Activated CD4-positive, alpha-beta T cell treated with anti-CD3 and anti-CD28 coated beads for 4 hours (primary cell): ENCODE measurements around the gene PHF19.

Experiments used
- DNase-seq, 2 donors: peaks; one replicate each; pipeline ENCODE4 v3.0.0-alpha.2; 2020

PHF19 gene

DNA sequence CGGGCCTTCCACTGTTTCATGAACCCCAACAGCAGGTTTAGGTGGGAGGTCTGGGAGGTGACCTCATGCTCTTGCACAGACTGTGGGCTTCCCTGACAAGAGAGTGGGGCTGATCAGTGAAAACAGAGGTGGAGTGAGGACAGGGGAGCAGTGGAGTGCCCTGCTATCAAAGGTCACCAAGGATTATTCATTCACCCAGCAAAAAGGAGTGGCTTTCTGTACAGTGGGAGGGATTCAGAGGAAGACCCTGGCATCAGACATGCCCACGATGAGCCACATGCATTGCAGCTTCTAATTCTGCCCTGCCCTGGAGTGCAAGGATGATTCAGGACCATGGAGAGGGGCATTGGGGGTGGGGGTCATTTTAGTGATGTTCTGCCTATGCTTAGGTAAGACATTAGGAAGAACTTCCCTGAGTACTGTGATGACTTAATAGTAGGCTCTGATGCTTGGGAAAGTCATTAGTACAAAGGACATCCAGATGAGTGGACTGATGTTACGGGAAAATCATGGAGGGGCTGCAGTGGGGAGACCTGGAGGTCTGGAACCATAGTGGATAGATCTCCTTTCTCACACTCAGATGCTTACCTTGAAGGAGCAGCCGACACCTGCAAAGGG lies 36.8 kb upstream of the PHF19 start:
- DNase-seq, result peak in 1 of 2 donors; percentile 41

DNA sequence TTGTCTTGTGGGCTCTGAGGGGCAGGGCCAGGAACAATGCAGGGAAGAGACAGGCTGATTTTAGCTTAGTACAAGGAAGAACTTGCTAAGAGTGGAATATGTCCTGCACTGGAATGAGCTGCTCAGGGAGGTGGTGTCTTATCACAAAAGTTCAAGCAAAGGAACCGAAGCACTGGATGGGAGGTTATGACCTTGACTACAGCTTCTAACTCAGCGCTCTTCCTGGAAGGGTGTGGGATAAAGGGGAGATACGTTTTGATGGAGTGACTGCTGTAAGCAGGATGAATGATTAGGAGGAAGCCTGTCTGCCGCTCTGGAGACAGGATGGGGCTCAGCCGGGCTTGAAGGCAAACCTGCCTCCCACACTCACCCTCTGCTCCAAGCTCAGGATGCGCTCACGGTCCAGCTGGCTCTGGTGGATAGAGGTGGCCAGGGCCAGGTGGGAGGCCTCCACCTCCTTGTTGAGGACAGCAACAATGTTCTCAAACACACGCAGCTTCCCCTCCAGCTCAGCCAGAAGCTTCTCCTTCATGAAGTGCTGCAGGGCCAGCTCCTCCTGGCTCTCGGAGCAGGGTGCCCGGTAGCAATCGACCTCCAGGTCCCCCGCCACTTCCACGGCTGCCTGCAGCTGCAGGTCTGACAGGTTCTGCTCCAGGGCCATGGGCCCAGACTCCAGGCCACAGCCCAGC lies 36.1 kb upstream of the PHF19 start:
- DNase-seq, result no peak

DNA sequence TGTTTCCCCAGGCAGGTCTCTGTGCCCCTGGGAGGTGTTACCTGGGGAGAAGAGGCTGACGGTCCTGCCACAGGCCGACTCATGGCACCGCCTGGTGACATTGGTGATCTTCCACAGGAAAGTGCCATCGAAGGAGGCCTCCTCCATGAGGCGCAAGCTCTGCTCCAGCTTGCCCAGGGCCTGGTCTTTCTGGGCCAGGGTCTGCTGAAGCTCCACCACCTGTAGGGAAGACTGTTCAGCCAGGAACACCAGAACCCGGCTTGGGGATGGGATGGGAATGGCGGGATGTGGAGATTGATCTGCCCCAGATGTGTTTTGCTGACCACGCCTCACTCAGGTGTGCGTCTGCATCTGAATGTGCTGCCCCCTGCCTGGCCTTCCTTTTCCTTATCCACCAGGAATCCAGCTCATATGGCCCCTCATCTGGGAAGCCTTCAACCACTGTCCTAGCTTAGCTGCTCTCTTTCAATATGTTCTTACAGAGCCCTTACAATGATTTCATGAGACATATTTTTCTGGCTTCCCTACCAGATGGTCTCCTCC lies 34.4 kb upstream of the PHF19 start:
- no peak for DNase-seq

DNA sequence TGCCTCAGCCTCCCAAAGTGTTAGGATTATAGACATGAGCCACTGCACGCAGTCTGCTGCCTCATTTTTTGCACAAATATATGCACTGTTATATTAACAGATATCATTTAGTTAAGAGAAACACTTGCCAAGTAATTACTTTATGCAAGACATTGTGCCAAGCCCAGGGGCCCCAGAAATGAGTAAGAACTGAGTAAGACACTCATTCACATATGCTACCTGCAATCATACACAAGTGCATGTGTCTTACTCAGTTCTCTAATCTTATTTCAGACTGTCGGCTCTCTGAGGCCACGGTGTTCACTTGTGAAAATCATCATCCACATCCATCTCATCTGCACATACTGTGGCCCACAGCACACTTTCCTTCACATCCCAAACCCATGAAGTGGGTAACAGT lies 33.7 kb upstream of the PHF19 start:
- DNase-seq, result peak in 1 of 2 donors; percentile 25

DNA sequence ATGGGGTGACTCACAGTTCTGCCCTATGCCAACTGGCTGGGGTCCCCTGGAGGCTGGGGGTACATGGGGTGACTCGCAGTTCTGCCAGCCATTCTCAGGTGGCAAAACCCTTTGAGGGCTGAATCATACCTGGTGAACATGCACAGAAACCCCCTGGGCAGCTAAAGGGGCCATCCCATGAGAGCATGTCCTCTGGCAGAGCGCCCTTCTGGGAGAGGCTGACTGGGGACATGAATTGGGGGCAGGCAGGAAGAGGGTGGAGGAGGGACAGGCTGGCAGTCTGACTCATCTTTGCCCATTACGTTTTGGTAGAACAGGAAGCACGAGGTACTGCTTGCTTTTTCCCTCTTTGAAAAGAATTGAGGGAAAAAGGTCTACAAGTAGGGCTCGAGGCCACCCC lies 32.9 kb upstream of the PHF19 start:
- DNase-seq, result peak; percentile 74 to 81

DNA sequence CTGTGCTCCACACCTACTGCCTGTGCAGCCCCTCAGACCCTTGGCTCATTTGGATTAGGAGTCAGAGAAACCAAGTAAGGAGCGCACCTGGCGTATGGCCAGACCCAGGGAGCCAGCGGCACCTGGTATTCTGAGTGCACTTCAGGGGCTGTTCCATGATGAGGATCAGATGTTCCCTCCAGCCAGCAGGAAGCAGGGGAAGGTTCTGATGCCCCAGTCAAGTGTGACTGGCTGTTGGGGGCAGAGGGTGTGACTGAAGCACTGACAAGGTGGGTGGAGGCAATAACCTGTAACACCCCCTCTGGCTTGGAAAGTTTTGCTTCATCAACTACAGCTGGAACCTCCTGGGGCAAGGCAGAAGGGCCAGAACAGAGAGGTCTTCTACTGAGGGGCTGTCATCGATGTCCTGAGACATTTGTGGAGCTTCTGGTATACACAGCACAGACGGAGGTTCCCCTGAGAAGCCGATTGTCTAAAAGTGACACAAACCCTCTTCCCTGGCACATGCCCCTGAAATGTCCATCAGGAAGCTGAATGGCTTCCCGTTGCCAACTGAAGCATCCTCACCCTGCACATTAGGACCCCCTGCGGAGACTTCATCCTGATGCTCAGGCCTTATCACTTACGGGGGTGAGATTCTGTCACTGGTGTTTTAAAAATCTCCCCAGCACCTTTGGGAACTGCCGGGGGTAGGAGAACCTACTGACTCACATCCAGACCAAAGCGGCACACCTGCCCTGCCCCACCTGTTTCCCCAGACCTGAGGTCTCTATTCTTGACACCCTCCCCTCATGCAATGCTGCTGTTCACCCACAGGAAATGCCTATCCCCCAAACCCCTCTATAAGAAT lies 28.6 kb upstream of the PHF19 start:
- DNase-seq, result peak in 1 of 2 donors; percentile 41

DNA sequence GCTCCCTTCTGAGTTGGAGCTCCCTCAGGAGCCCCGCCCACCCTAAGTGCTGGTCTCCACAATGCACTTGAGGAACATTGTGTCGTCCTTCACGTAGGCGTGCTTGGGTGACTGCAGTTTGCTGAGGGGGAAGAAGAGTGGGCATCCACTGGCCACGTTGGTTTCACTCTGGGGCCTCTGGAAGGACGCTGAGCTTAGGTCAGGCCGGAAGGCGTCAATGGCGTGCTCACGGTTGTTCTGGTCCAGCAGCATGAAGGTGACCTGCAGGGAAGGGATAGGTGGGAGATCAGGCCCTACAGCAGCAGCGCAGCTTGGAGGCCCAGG lies 28.0 kb upstream of the PHF19 start:
- DNase-seq, result no peak

DNA sequence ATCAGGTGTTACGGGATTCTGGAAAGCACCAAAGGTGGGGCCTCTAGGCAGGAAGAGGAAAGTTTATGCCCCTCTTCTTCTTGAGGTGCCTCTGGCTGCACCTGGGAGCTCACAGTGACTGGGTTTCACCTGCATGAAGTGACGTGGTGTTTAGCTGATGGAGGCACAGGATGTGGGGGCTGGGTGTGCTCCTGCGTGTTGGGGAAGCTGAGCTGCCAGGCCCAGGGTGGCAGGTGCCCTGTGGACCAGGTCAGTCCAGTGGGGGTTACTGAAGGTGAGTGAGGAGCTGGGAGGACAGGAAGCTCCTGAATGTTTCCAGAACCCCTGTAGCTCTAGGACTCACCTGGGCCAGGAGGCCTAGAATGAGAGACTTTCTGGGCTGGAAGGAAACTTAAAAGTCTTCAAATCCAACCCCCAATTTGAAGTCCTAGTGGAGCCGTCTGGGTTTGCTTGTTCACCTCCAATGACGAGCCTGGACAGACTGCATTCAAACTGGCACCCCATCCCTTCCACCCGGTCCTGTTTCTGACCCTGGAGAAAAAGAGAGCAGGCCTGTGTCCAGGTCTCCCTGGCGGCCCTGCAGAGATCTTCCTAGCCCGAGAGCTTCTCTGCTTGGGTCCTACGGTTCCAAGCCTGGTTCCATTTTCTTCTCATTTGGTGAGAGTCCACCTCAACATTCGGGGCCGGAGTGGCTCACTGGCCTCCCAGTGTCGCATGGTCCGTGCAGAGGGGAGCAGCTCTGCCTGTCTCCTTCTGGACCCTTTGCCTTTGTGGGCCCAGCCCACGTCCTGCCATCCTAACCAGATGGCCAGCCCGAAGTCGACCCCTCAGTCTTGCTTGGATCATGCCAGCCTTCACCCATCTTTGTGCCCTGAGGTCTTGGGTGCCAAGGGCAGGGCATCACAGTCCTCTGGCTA lies 27.3 kb upstream of the PHF19 start:
- DNase-seq, result peak; percentile 57 to 58

DNA sequence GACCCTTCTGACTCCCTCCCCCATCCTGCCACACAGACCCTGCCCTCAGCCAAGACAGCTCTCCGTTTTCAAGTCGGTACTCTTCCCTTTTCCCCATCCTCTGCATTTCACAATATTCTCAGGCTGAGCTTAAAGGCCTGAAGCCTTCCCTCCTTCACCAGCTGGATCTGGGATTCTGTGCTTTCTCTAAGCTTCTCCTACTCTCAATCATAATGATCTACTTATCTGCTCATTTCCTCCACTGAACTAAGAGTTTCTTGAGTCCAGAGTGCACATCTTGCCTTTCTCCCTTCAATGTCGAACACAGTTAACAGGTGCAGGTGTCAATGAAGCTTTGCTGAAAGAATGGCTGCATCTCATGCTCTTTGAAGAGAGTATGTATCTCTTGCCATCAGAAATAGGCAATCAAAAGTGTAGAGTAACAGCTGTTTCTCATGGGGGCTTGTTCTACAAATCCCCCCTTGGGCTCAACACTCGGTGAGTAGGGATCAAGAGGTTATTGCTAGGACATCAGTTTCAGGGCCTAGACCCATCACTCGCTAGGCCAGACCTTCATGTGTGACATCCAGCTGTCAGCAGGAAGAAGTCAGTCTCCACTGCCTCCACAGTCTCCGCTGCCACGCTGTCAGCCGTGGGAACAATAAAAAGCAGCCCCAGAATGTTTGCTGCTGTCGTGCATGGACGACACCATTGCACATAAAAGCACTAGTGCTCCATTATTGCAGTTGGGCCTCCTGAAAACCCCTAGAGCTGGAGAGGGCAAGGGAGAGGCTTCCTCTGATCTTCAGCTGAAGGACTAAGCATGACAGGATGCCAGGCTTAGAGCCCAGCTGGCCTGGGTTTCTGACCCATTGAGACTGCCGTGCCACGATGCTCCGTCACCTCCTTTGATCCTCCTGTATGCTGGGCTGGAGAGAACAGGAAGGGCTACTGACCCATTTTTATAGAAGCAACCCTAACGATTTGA lies 25.9 kb upstream of the PHF19 start:
- DNase-seq, result no peak

DNA sequence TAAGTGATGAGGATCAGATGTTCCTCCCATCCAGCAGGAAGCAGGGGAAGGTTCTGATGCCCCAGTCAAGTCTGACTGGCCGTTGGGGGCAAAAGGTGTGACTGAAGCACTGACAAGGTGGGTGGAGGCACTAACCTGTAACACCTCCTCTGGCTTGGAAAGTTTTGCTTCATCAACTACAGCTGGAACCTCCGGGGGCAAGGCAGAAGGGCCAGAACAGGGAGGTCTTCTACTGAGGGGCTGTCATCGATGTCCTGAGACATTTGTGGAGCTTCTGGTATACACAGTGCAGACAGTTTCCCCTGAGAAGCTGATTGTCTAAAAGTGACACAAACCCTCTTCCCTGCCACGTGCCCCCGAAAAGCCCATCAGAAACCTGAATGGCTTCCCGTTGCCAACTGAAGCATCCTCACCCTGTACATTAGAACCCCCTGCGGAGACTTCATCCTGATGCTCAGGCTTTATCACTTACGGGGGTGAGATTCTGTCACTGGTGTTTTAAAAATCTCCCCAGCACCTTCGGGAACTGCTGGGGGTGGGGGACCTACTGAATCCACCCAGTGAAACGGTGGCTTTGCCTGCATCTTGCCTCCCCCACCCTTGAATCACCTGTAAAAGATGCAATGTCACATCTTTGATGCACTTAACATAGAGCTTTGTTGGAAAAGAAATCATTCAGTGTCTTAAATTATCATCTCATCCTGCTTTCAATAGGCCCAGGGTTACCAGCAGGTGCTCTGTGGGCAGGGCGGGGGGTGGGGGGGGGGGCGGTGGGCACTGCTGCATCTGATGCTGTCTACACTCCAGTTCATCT lies 25.0 kb upstream of the PHF19 start:
- peak in 1 of 2 donors; percentile 37 for DNase-seq

DNA sequence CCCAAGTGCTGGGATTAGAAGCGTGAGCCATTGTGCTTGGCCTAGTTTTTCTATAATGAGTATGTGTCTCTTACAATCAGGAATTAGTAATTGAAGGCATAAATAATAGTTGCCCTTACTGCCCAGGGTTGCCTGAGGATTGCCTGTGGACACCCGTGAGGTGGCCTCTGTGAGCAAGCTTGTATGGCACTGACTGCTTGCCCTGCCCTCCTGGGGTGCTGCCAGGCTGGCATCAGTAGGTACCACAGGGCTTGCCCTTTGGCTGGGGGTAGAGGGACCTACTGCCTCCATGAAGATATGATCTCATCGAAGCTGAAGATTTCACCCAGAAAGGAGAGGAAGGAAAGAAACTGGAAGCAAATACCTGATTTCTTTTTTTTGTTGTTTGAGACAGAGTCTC lies 23.8 kb upstream of the PHF19 start:
- no peak for DNase-seq

DNA sequence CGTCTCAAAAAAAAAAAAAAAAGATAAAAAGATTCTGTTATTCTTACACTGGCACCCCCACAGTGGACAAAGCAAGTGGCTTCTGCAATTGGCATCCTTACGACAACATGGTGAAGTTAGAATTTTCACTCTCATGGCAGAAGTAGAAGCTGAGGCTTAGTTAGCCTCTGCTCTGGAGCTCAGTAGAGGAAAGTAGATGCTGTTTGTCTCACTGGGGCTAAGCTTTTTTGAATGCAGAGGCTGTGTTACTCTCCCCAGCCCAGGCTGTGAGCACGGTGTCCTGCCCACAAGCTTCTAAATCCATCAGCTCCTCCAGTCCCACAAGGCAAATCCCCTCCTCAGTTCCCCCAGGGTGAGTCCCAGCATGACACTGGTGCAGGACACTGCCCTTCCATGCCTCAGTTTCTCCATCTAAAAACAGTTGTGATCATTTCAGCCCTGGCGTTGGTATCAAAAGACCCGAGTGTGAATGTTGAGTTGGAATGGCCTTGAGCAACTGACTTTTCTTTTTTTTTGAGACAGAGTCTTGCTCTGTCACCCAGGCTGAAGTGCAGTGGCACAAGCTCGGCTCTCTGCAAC lies 22.6 kb upstream of the PHF19 start:
- no peak for DNase-seq

DNA sequence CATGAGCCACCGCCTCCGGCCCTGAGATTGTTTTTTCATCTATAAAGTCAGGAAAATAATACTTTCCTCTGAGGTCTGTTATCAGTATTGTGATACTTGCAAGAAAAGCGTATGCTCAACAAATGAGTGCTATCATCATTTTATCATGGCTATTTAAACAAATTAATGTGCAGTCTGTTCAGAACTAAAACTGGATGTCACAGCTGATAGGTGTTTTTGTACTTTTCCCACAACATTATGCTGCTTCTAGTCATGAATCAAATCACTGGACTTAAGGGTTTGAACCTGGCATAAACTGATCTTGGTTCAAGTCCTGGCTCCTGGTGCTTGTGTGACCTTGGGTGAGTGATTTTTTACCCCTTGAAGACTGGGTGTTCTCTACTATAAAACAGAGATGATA lies 21.4 kb upstream of the PHF19 start:
- no peak for DNase-seq

DNA sequence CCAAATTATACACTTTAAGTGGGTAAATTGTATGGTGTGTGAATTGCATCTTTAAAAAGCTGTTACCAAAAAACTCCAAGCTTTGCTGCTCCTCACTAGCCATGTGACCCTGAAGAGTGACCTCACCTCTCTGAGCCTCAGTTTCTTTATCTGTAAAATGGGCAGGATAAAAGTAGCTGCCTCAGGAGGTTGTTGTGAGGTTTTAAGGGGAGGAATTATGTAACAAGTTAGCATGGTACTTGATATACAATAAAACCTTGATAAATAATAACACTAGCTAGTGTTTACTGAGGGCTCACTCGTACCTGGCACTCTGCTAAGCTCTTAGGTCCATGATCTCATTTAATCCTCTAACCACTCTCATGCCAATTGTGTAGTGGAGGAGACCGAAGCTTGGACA lies 19.0 kb upstream of the PHF19 start:
- DNase-seq, result peak; percentile 18 to 29

DNA sequence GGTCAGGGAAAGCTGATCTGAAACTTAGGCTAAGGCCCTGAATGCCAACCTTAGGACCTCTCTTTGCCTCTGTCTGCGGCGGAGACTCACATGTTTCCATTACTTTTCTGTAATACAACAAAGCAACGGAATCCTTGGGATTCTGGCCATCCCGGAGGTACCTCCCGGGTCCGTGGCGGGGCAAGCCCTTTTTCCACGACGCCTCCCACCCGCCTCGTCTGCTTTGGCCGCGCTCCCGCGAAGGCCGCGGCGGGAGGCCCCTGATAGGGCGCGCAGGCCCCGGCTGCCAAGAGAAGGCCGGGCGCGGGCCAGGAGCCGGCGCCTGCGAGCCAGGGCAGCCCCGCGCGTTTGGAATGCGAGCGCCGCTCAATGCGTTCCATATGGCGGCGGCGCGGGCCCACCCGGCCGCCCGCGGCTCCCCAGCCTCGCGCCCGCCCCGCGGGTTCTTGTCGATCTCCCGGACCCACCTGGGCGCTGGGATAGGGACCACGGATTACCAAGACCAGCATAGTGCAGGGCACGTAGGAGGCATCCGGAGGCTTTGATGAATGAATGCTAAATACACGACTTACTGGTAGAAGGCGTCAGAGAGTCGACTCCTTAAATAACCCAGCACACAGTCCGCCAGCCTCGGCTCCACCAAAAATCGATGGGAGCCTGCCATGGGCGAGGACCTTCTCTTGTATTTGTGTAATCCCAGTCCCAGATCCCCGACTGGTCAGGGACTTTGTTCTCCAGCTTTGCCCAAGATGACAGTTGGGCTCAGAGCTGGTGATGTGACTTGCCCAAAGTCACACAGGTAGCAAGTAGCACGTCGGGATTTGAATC lies 17.5 kb upstream of the PHF19 start:
- peak in 1 of 2 donors; percentile 39 for DNase-seq

DNA sequence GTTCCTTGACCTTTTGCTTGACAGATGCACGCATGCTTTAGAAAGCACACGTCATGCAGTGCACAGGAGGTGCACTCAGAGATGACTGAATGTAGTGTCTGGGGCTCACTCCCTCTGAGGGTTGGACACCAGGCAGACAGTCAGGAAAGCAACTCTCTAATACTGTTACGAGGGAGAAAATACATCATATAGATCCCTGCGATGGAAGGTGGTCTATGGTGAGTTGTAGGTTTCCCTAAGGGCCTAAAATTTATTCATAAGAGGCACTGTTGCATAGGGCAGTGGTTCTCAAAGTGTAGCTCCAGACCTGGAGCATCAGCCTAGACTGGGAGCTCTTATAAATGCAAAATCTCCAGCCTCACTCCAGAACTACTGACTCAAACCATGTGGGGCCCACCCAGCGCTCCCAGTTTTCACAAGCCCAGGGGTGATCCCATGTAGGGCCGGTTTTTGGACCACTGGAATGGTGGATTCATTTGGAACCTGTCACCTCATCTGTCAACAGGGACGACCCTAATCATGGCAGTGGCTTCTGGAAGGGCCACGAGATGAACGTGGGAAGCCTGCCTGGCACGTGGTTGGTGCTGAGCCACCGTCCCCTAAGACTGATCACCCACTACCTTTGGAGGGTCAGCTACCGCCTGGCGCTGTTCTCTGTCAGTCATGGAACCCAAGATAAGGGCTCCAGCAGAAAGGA lies 16.8 kb upstream of the PHF19 start:
- no peak for DNase-seq

DNA sequence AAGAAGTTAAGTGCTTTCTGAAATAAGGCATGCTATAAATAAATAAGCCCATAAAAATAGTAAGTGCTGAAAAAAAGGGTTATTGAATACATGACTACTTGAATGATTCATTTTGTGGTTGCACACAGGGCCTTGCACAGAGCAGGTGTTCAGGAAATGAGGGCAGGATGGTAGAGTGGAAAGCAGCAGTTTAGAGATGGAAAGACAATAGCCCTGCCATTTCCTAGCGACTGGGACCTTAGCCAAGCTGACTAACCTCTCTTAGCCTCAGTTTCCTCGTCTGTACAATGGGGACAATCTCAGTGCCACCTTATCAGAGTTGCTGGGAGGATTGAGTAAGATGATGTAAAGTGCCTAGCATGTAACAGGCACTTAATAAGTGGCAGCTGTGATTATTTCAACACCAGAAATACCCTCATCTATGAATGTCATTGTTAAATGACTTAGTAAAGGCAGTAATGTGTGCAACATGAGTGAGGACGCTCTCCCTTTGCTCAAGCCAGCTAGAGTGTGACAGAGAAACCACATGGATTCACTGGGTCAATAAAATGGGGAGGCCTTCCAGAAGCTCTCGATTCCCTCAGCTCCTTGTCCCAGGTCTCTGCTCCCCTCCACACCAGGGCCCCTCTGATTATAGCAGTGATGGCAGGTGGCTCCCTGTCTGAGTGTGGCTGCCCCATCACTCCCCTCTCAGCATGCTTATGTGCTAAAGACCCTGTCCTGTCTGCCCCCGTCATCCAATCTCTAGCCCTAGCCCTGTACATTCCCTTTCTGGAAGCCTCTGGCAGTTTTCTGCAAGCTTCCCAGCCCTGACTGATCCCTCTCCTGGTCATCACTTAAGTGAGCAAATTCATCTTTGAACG lies 16.0 kb upstream of the PHF19 start:
- peak; percentile 64 to 69 for DNase-seq
